Activated CD4-positive, alpha-beta T cell treated with anti-CD3 and anti-CD28 coated beads, Interleukin-2, amount 50 U/mL, for 24 hours (primary cell): ENCODE measurements around the gene MUC16.

Experiments used
- DNase-seq, 2 donors: peaks; one replicate each; pipeline ENCODE4 v3.0.0-alpha.2; 2020; ENCODE audit warnings: low read depth in 1 of 2, low spot score in 1 of 2

MUC16 gene

GRCh38 chr19:9009431-9009830 is 778 bp downstream of the MUC16 start:
- DNase-seq: no peak

DNA sequence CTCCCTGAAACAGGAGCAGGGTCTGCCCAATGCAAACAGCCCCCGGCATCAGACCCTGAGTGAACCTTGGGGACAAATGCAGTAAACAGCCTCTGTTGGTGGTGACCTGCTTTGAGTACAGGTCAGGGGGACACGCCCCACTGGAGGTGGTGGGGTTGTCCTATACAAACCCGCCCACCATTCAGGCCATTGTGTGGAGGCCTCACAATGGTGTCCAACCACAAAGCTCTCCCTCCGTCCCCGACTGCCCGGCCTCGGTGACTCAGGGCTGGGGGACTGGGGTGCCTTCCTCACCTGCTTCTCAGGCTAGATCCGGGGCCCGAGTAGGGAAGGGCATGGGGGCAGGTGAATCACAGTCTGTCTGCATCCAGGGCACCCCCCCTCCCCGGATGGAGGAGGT is 1.5 kb downstream of the MUC16 start:
- no peak for DNase-seq

GRCh38 chr19:9000933-9001332 is 9.3 kb downstream of the MUC16 start:
- DNase-seq: no peak

DNA sequence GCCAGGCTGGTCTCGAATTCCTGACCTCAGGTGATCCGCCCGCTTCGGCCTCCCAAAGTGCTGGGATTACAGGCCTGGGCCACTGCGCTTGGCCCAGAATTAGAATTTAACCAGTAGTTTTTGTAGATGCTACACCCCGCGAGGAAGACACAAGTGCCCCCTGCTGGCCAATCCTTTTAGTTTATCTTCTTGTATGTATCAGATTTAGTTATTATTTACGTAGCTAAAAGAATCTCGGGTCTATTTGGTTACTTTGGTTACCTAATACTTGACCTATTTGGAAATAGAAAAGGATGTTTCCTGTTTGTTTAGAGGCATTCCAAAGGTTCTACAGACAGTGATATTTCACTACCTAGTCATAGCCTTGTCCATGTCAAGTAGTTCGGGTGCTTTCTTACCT is 22.0 kb downstream of the MUC16 start:
- DNase-seq: no peak

- DNase-seq: no peak
These were observed 23.9 kb downstream of the MUC16 start for GRCh38 chr19:8986296-8986695.

GRCh38 chr19:8973501-8974091 is 36.6 kb downstream of the MUC16 start:
- no peak for DNase-seq

DNA sequence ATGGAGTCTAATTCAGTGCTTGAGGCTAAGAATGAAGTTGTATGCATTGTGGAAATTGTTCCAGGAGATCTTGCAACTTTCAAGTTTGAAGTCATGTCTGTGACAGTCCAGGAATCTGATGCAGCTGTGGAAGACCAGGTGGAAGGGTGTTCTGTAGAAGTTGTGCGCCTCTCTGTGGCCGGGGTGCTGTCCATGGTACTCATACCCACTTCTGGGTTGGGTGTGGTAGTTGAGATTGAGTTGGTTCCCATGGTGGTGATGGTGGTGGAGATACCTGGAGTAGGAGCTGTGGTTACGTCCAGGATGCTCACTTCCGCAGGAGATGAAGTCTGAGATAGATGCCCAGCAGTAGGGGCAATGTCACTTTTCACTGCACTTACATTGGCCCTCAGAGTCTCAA is 44.3 kb downstream of the MUC16 start:
- no peak for DNase-seq
